ENCODE data around the gene SLAMF7. TPM values are rescaled to one million over a fixed set of nuclear protein-coding genes. Genes with fewer than 3 reads are reported as not detected.

Gene SLAMF7
- total and polyA plus RNA-seq, 10 of the 15 experiments (the other 5 are each of a cell fraction or from before 2014, with no cell fraction given): 66.6 to 284 (median 108) TPM

GRCh38 chr1:160741612-160742348 is 2.7 kb downstream of the SLAMF7 start:
- Histone ChIP-seq H3K27me3 (replicated peaks in 1 of 2; ENCODE audit: control insufficient read depth in 2 of 2, insufficient read depth in 2 of 2, low read length in 1 of 2) (no peaks in the 10 kb centered on the region), H3K79me2 (ENCODE audit: control insufficient read depth, insufficient read depth, low read length) (peaks cover 87% of the 10 kb centered on the region), H3K4me3 (peak overlapping the region; percentile 99), H3K9me3 (replicated peaks; ENCODE audit: control insufficient read depth, insufficient read depth, low read length) (peaks cover 6% of the 10 kb centered on the region; the same call in 2 of the 3 replicates), H3K4me1 (ENCODE audit: control insufficient read depth, insufficient read depth, low read length) (peaks cover 44% of the 10 kb centered on the region), H4K20me1 (ENCODE audit: control insufficient read depth, insufficient read depth) (no peaks in the 10 kb centered on the region), H3K36me3 (ENCODE audit: control insufficient read depth in 2 of 2, insufficient read depth in 2 of 2, low read length in 1 of 2) (peaks cover 0 to 2% of the 10 kb centered on the region in 2 experiments; a peak in 3 of 4 replicates), H3K27ac (ENCODE audit: control insufficient read depth, insufficient read depth) (peak overlapping the region; percentile 78), H3K4me2 (ENCODE audit: control insufficient read depth, insufficient read depth) (peak overlapping the region; percentile 95), H3K9ac (ENCODE audit: control insufficient read depth, insufficient read depth, low read length) (peak overlapping the region; percentile 63), H2AFZ (ENCODE audit: control insufficient read depth, low read depth, low read length) (no peak overlapping the region)
- CTCF ChIA-PET: interaction anchor here (0.9 to 13.0 kb wide), 14 partner anchors 9 to 212 kb away, joined by 3 to 234 read pairs (median 5); no protein-coding TSS in a partner anchor
- RAD21 ChIA-PET (ENCODE audit: unreplicated experiment): interaction anchor here (0.7 to 8.3 kb wide), 13 partner anchors 12 to 209 kb away, joined by 3 to 151 read pairs (median 9); partner anchors contain the start of genes CD244 and CD48
- in situ Hi-C loops (cut with MboI) (no loop called here), intact Hi-C loops (cut with micrococcal nuclease; ENCODE audit: unreplicated experiment) (loop anchor here (1.0 kb wide), 1 partner anchor 30 kb away; the partner anchor contains the start of gene CD48)
- DNase-seq (ENCODE audit: low read depth, low spot score) (no peak), FAIRE-seq (no peak), ATAC-seq (no peak)
- BruUV-seq (replicated peaks): no TSS peak
- SMC1A ChIA-PET (ENCODE audit: uncharacterized antibody, unreplicated experiment): interaction anchor here (0.5 to 15.1 kb wide), 11 partner anchors 9 to 395 kb away, joined by 3 to 447 read pairs (median 13); partner anchors contain the start of gene CD48
- POLR2A ChIA-PET: interaction anchor here (0.6 to 8.3 kb wide), 13 partner anchors 14 to 117 kb away, joined by 3 to 65 read pairs (median 16); partner anchors contain the start of genes CD48 and SLAMF1
- 60% methylated on average over 5 of the region's 5 CpGs for WGBS (ENCODE audit: insufficient coverage, insufficient replicate concordance, low lambda C conversion rate, missing lambda C conversion rate)
- TF ChIP-seq CHD1 (IDR thresholded peaks at IDR 0.05; ENCODE audit: low read depth, low read length): 0 out of 2 replicates have a peak, but pooled peaks have one; percentile 6
- TF ChIP-seq GATAD2B (conservative IDR thresholded peaks at IDR 0.05; ENCODE audit: low read depth): no peak
- 0 out of 2 replicates have a peak, but pooled peaks have one; percentile 5 for TF ChIP-seq PRDM15 (CRISPR knock-in tag; IDR thresholded peaks at IDR 0.05)
- no peak for TF ChIP-seq ATF3 (IDR thresholded peaks at IDR 0.05; ENCODE audit: borderline replicate concordance, extremely low read depth, low read depth, low read length)
- peak; percentile 20 to 41 (median 27); a peak in 4 of 6 replicates for TF ChIP-seq CTCF (IDR thresholded peaks at IDR 0.05 in 2 of 3, conservative IDR thresholded peaks at IDR 0.05 in 1 of 3; ENCODE audit: control insufficient read depth in 2 of 3, extremely low read depth in 1 of 3, insufficient read depth in 1 of 3, low read depth in 3 of 3, low read length in 3 of 3)
- TF ChIP-seq CHD4 (IDR thresholded peaks at IDR 0.05): no peak
- no peak for TF ChIP-seq RELA (IDR thresholded peaks at IDR 0.05; ENCODE audit: borderline replicate concordance, partially characterized antibody)
- TF ChIP-seq TCF3 (IDR thresholded peaks at IDR 0.05; ENCODE audit: borderline replicate concordance, insufficient read depth, low read depth, low read length): no peak
- TF ChIP-seq CHD2 (IDR thresholded peaks at IDR 0.05; ENCODE audit: borderline replicate concordance, low read depth, low read length): 0 out of 2 replicates have a peak, but pooled peaks have one; percentile 14
- no peak for TF ChIP-seq ZBTB11 (CRISPR knock-in tag; IDR thresholded peaks at IDR 0.05)
- TF ChIP-seq JUNB (IDR thresholded peaks at IDR 0.05): no peak

Data from GM12878 (cell line).